ENCODE measurements around the gene RPRD2.

RPRD2 gene

GRCh38 chr1:150525348-150525747 is 161.4 kb downstream of the RPRD2 start:
- no peaks in the 10 kb centered on the region for H3K36me3 ChIP-seq (ENCODE audit: control insufficient read depth, insufficient read depth, low read length)
- no peak overlapping the region for H3K9ac ChIP-seq
- H3K27me3 ChIP-seq (ENCODE audit: control insufficient read depth, insufficient read depth, low read length): no peaks in the 10 kb centered on the region
- no peaks in the 10 kb centered on the region for H3K4me1 ChIP-seq
- H3K9me3 ChIP-seq (ENCODE audit: control insufficient read depth, low read length): no peaks in the 10 kb centered on the region
- H3K4me2 ChIP-seq (ENCODE audit: low read length): no peak overlapping the region
- no peak overlapping the region for H2AFZ ChIP-seq
- no peaks in the 10 kb centered on the region for H3K79me2 ChIP-seq
- H3K4me3 ChIP-seq (ENCODE audit: low read depth, low read length): no peak overlapping the region
- TF ChIP-seq, protein P1, sequence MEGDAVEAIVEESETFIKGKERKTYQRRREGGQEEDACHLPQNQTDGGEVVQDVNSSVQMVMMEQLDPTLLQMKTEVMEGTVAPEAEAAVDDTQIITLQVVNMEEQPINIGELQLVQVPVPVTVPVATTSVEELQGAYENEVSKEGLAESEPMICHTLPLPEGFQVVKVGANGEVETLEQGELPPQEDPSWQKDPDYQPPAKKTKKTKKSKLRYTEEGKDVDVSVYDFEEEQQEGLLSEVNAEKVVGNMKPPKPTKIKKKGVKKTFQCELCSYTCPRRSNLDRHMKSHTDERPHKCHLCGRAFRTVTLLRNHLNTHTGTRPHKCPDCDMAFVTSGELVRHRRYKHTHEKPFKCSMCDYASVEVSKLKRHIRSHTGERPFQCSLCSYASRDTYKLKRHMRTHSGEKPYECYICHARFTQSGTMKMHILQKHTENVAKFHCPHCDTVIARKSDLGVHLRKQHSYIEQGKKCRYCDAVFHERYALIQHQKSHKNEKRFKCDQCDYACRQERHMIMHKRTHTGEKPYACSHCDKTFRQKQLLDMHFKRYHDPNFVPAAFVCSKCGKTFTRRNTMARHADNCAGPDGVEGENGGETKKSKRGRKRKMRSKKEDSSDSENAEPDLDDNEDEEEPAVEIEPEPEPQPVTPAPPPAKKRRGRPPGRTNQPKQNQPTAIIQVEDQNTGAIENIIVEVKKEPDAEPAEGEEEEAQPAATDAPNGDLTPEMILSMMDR (IDR thresholded peaks at IDR 0.05): no peak
- no peak overlapping the region for H3K27ac ChIP-seq
